ENCODE data around the gene MICAL2. TPM values are rescaled to one million over a fixed set of nuclear protein-coding genes. Genes with fewer than 3 reads are reported as not detected.

The MICAL2 gene
- total RNA-seq, 1 experiment from 2014 or later: 62.9 TPM

- no peak overlapping the region for H3K4me3 ChIP-seq (ENCODE audit: low read length)
- ATAC-seq (no peak), DNase-seq (no peak)
- H4K20me1 ChIP-seq (ENCODE audit: low read length): no peaks in the 10 kb centered on the region
- no peak overlapping the region for H3K9ac ChIP-seq (ENCODE audit: low read length)
- intact Hi-C loops (cut with micrococcal nuclease): loop anchor here (5.0 kb wide), 3 partner anchors 43 to 478 kb away; no protein-coding TSS in a partner anchor
- TF ChIP-seq CTCF (conservative IDR thresholded peaks at IDR 0.05; ENCODE audit: low read depth, low read length) (no peak), EZH2phosphoT487 (IDR thresholded peaks at IDR 0.05; ENCODE audit: borderline replicate concordance, low read length) (no peak), EZH2 (IDR thresholded peaks at IDR 0.05; ENCODE audit: low read length, unreplicated experiment) (no peak)
- CTCF ChIA-PET: no interaction called here
- H3K27ac ChIP-seq (ENCODE audit: low read length): no peak overlapping the region
- no TSS peak for BruUV-seq (replicated peaks)
- no peaks in the 10 kb centered on the region for H3K9me2 ChIP-seq (replicated peaks; ENCODE audit: low read length)
- peaks cover 7% of the 10 kb centered on the region for H3F3A ChIP-seq (ENCODE audit: low read length, unreplicated experiment)
- 0 out of 2 replicates have a peak, but pooled peaks cover 3% of the 10 kb centered on the region for H3K79me2 ChIP-seq (ENCODE audit: low read length)
- POLR2A ChIA-PET (ENCODE audit: unreplicated experiment): no interaction called here
- H3K27me3 ChIP-seq (ENCODE audit: low read length): no peaks in the 10 kb centered on the region
- no peak overlapping the region for H3K4me2 ChIP-seq (ENCODE audit: low read length)
- no peaks in the 10 kb centered on the region for H3K36me3 ChIP-seq (ENCODE audit: low read depth, low read length)
- no peaks in the 10 kb centered on the region for H3K9me3 ChIP-seq (ENCODE audit: low read length)
- H2AFZ ChIP-seq (ENCODE audit: low read length): no peak overlapping the region
- peaks cover 38% of the 10 kb centered on the region for H3K4me1 ChIP-seq (ENCODE audit: insufficient read depth, low read length)
Observed at GRCh38 chr11:12280199-12280837, 169.9 kb downstream of the MICAL2 start.

- Histone ChIP-seq H3F3A (ENCODE audit: low read length, unreplicated experiment) (peaks cover 7% of the 10 kb centered on the region), H3K79me2 (ENCODE audit: low read length) (0 out of 2 replicates have a peak, but pooled peaks cover 3% of the 10 kb centered on the region), H3K9me3 (ENCODE audit: low read length) (no peaks in the 10 kb centered on the region), H3K4me2 (ENCODE audit: low read length) (no peak overlapping the region), H4K20me1 (ENCODE audit: low read length) (no peaks in the 10 kb centered on the region), H3K27me3 (ENCODE audit: low read length) (no peaks in the 10 kb centered on the region), H2AFZ (ENCODE audit: low read length) (no peak overlapping the region), H3K9ac (ENCODE audit: low read length) (no peak overlapping the region), H3K9me2 (replicated peaks; ENCODE audit: low read length) (no peaks in the 10 kb centered on the region), H3K36me3 (ENCODE audit: low read depth, low read length) (no peaks in the 10 kb centered on the region), H3K4me1 (ENCODE audit: insufficient read depth, low read length) (peaks cover 44% of the 10 kb centered on the region), H3K27ac (ENCODE audit: low read length) (no peak overlapping the region), H3K4me3 (ENCODE audit: low read length) (no peak overlapping the region)
- TF ChIP-seq EZH2phosphoT487 (IDR thresholded peaks at IDR 0.05; ENCODE audit: borderline replicate concordance, low read length) (no peak), EZH2 (IDR thresholded peaks at IDR 0.05; ENCODE audit: low read length, unreplicated experiment) (no peak), CTCF (conservative IDR thresholded peaks at IDR 0.05; ENCODE audit: low read depth, low read length) (no peak)
- CTCF ChIA-PET: interaction anchor here (0.6 to 1.0 kb wide), 5 partner anchors 24 to 350 kb away, joined by 3 read pairs; no protein-coding TSS in a partner anchor
- POLR2A ChIA-PET (ENCODE audit: unreplicated experiment): no interaction called here
- DNase-seq (no peak), ATAC-seq (no peak)
- no TSS peak for BruUV-seq (replicated peaks)
- intact Hi-C loops (cut with micrococcal nuclease): loop anchor here (1.0 to 5.0 kb wide), 4 partner anchors 44 to 479 kb away; no protein-coding TSS in a partner anchor
Observed at GRCh38 chr11:12280838-12281565, 170.6 kb downstream of the MICAL2 start.

All from PC-3 (cell line).